H1 (cell line): ENCODE measurements around the gene SPTBN4. TPM values are rescaled to one million over a fixed set of nuclear protein-coding genes. Genes with fewer than 3 reads are reported as not detected.

Experiments used
- CTCF ChIA-PET: fragments of 300-600 bp; sonication (Branson Sonifier 250); formaldehyde crosslinking; loops from one replicate; lab custom pipeline; 2021; ENCODE audit not compliant: partially characterized antibody; lab: Charles Lee
- POLR2A ChIA-PET: fragments of 300-600 bp; sonication (Branson Sonifier 250); formaldehyde crosslinking; loops from one replicate; lab custom pipeline; 2021; ENCODE audit warnings: inconsistent platforms; ENCODE audit not compliant: partially characterized antibody; lab: Charles Lee
- DNase-seq, 2 experiments: peaks; one replicate each; pipeline versions ENCODE4 v3.0.0 to v3.0.0-alpha.2; 2010 to 2022; ENCODE audit warnings: low spot score in 2 of 2, low read depth in 1 of 2, mixed read lengths in 1 of 2
- FAIRE-seq: peaks from 2 replicates; lab custom pipeline; 2011; peaks lifted over from hg19 to GRCh38; lab: Jason Lieb, UNC
- H2AFZ ChIP-seq: 2 replicates; pipeline ENCODE4 v1.8.1; 2012; ENCODE audit warnings: low read length, inconsistent platforms
- H2AK5ac ChIP-seq: 2 replicates; pipeline ENCODE4 v1.6.1; 2013; ENCODE audit warnings: low read depth, low read length
- H2BK120ac ChIP-seq: replicated peaks from 2 replicates; pipeline ENCODE3; 2013; ENCODE audit warnings: low read depth, low read length, inconsistent platforms
- H2BK12ac ChIP-seq: 2 replicates; pipeline ENCODE4 v1.6.1; 2013; ENCODE audit warnings: low read depth, low read length
- H2BK15ac ChIP-seq: 2 replicates; pipeline ENCODE4 v1.6.1; 2013; ENCODE audit warnings: low read length
- H2BK20ac ChIP-seq: 2 replicates; pipeline ENCODE4 v1.6.1; 2013; ENCODE audit warnings: low read length
- H2BK5ac ChIP-seq: 2 replicates; pipeline ENCODE4 v1.6.1; 2013; ENCODE audit warnings: low read depth, low read length
- H3K14ac ChIP-seq: 2 replicates; pipeline ENCODE4 v1.6.1; 2013; ENCODE audit warnings: inconsistent platforms; ENCODE audit not compliant: insufficient read length
- H3K18ac ChIP-seq: 2 replicates; pipeline ENCODE4 v1.6.1; 2013; ENCODE audit warnings: low read length; ENCODE audit errors: extremely low read depth
- H3K23ac ChIP-seq: 2 replicates; pipeline ENCODE4 v1.6.1; 2013; ENCODE audit warnings: inconsistent platforms; ENCODE audit not compliant: insufficient read length
- H3K23me2 ChIP-seq: 2 replicates; pipeline ENCODE4 v1.6.1; 2013; ENCODE audit warnings: low read depth, low read length
- H3K27ac ChIP-seq: 2 replicates; pipeline ENCODE4 v1.6.1; 2011; ENCODE audit warnings: low read depth, low read length, inconsistent platforms
- H3K27me3 ChIP-seq, 4 experiments: replicated peaks in 1 of 4; 1 replicate in 1 of 4; 2 replicates in 3 of 4; pipeline versions ENCODE4 v1.6.1 to v1.8.1; 2011 to 2013; ENCODE audit warnings: low read length in 3 of 4, mild to moderate bottlenecking in 3 of 4, inconsistent platforms in 2 of 4, mixed read lengths in 2 of 4, moderate library complexity in 1 of 4; ENCODE audit not compliant: control insufficient read depth in 3 of 4, insufficient read depth in 3 of 4; ENCODE audit errors: extremely low read depth in 1 of 4
- H3K36me3 ChIP-seq, 4 experiments: 2 replicates each; pipeline versions ENCODE4 v1.6.1 to v1.8.1; 2011 to 2013; ENCODE audit warnings: mild to moderate bottlenecking in 4 of 4, low read length in 3 of 4, moderate library complexity in 2 of 4, control low read depth in 1 of 4, inconsistent platforms in 1 of 4; ENCODE audit not compliant: insufficient read depth in 4 of 4, control insufficient read depth in 2 of 4
- H3K4ac ChIP-seq: replicated peaks from 2 replicates; pipeline ENCODE3; 2013; ENCODE audit warnings: low read length, low read depth, mixed read lengths, inconsistent platforms; ENCODE audit not compliant: insufficient read length
- H3K4me1 ChIP-seq, 4 experiments: replicated peaks in 1 of 4; 1 replicate in 1 of 4; 2 replicates in 3 of 4; pipeline versions ENCODE4 v1.6.1 to v1.8.1; 2011 to 2013; ENCODE audit warnings: low read length in 3 of 4, inconsistent platforms in 2 of 4, mixed read lengths in 1 of 4; ENCODE audit not compliant: insufficient read depth in 4 of 4, control insufficient read depth in 3 of 4
- H3K4me2 ChIP-seq, 2 experiments: 2 replicates each; pipeline versions ENCODE4 v1.6.1 to v1.8.1; 2011 to 2013; ENCODE audit warnings: low read depth in 2 of 2, low read length in 2 of 2, control low read depth in 1 of 2, inconsistent platforms in 1 of 2, mild to moderate bottlenecking in 1 of 2; ENCODE audit not compliant: insufficient read depth in 1 of 2
- H3K4me3 ChIP-seq, 4 experiments: fragments of 200-600, 300-600 bp in 1 of 4; sonication (generic), shearing (Covaris generic), sonication (Bioruptor Twin) in 1 of 4; 2 replicates each; pipeline versions ENCODE4 v1.5.1 to v1.8.1; 2011 to 2016; ENCODE audit warnings: low read length in 4 of 4, low read depth in 3 of 4, control low read depth in 2 of 4, inconsistent platforms in 2 of 4, mild to moderate bottlenecking in 2 of 4, mixed read lengths in 1 of 4, moderate library complexity in 1 of 4; ENCODE audit not compliant: insufficient read depth in 2 of 4; ENCODE audit errors: extremely low read depth in 1 of 4
- H3K56ac ChIP-seq: replicated peaks from 2 replicates; pipeline ENCODE3; 2013; ENCODE audit warnings: low read depth, mild to moderate bottlenecking, mixed read lengths, low read length, inconsistent platforms; ENCODE audit not compliant: insufficient read length
- H3K79me1 ChIP-seq: 2 replicates; pipeline ENCODE4 v1.6.1; 2013; ENCODE audit warnings: low read depth, low read length, control low read depth
- H3K79me2 ChIP-seq, 2 experiments: 2 replicates each; pipeline versions ENCODE4 v1.6.1 to v1.8.1; 2012 to 2013; ENCODE audit warnings: low read length in 2 of 2, mild to moderate bottlenecking in 2 of 2, inconsistent platforms in 1 of 2; ENCODE audit not compliant: insufficient read depth in 2 of 2, control insufficient read depth in 1 of 2
- H3K9ac ChIP-seq, 4 experiments: replicated peaks in 1 of 4; 1 replicate in 1 of 4; 2 replicates in 3 of 4; pipeline versions ENCODE4 v1.6.1 to v1.8.1; 2011 to 2013; ENCODE audit warnings: low read depth in 3 of 4, low read length in 3 of 4, control low read depth in 2 of 4, mild to moderate bottlenecking in 2 of 4, moderate library complexity in 2 of 4, inconsistent platforms in 1 of 4; ENCODE audit errors: extremely low read depth in 1 of 4
- H3K9me3 ChIP-seq, 2 experiments: 2 replicates each; pipeline versions ENCODE4 v1.6.1 to v1.8.1; 2012 to 2013; ENCODE audit warnings: mild to moderate bottlenecking in 2 of 2, moderate library complexity in 2 of 2, control low read depth in 1 of 2, inconsistent platforms in 1 of 2, low read depth in 1 of 2, low read length in 1 of 2, mixed read lengths in 1 of 2; ENCODE audit not compliant: insufficient read depth in 2 of 2
- H4K20me1 ChIP-seq, 2 experiments: replicated peaks in 1 of 2; 2 replicates each; pipeline versions ENCODE3 to v1.8.1; 2011 to 2013; ENCODE audit warnings: inconsistent platforms in 2 of 2, low read length in 2 of 2, mild to moderate bottlenecking in 1 of 2; ENCODE audit not compliant: insufficient read depth in 2 of 2, control insufficient read depth in 1 of 2
- H4K5ac ChIP-seq: 2 replicates; pipeline ENCODE4 v1.6.1; 2013; ENCODE audit warnings: low read length, low read depth, mixed read lengths, inconsistent platforms; ENCODE audit not compliant: insufficient read length
- H4K8ac ChIP-seq: 2 replicates; pipeline ENCODE4 v1.8.0; 2013; ENCODE audit warnings: mild to moderate bottlenecking, moderate library complexity, low read length, inconsistent platforms; ENCODE audit not compliant: insufficient read depth; ENCODE audit errors: extremely low read depth
- H4K91ac ChIP-seq: replicated peaks from 2 replicates; pipeline ENCODE3; 2013; ENCODE audit warnings: low read length, mixed read lengths, inconsistent platforms; ENCODE audit not compliant: insufficient read length
- HDAC2 ChIP-seq, 2 experiments: fragments of 300-600 bp in 1 of 2; sonication (generic) in 1 of 2; IDR thresholded peaks; 2 replicates each; pipeline ENCODE4 v1.6.1; 2011 to 2012; ENCODE audit warnings: low read depth in 2 of 2, low read length in 2 of 2, mild to moderate bottlenecking in 2 of 2, moderate library complexity in 2 of 2, borderline replicate concordance in 1 of 2, inconsistent platforms in 1 of 2
- KDM5A ChIP-seq: fragments of 200-600 bp; IDR thresholded peaks from 2 replicates; pipeline ENCODE4 v1.7.1; 2012; ENCODE audit warnings: mild to moderate bottlenecking, low read length, inconsistent platforms, mixed read lengths
- SAP30 ChIP-seq: fragments of 300-600 bp; sonication (generic); IDR thresholded peaks from 2 replicates; pipeline ENCODE4 v1.7.1; 2012; ENCODE audit warnings: low read length, moderate library complexity, mild to moderate bottlenecking, inconsistent platforms; ENCODE audit not compliant: insufficient read depth, insufficient replicate concordance
- SIX5 ChIP-seq: IDR thresholded peaks from 2 replicates; pipeline ENCODE4 v1.6.1; 2011; ENCODE audit warnings: mild to moderate bottlenecking, low read depth, low read length
- SP1 ChIP-seq: IDR thresholded peaks from 2 replicates; pipeline ENCODE4 v1.6.1; 2011; ENCODE audit warnings: low read depth, low read length
- SP2 ChIP-seq: IDR thresholded peaks from 2 replicates; pipeline ENCODE4 v1.6.1; 2012; ENCODE audit warnings: mild to moderate bottlenecking, low read length, inconsistent platforms
- SP4 ChIP-seq: IDR thresholded peaks from 2 replicates; pipeline ENCODE4 v1.6.1; 2012; ENCODE audit warnings: low read length, inconsistent platforms
- whole genome bisulfite sequencing, 2 experiments: shearing (Covaris generic) in 1 of 2; methylation state at CpG; one replicate each; pipeline versions ENCODE4 v1.1.6 to v1.1.7; 2013 to 2015; ENCODE audit warnings: low lambda C conversion rate in 2 of 2, mixed read lengths in 2 of 2, inconsistent platforms in 1 of 2, low coverage in 1 of 2, missing lambda C conversion rate in 1 of 2; ENCODE audit not compliant: insufficient replicate concordance in 2 of 2, insufficient coverage in 1 of 2, insufficient read length in 1 of 2; ENCODE audit errors: extremely low coverage in 1 of 2, missing lambda C conversion rate in 1 of 2; 5-methylcytosine and 5-hydroxymethylcytosine counted together
- polyA plus RNA-seq, 7 experiments: library from polyadenylated mRNA; depleted of rRNA in 3 of 7; stranded (reverse) in 5 of 7; unstranded in 2 of 7; fragments of >200 nt in 5 of 7; fragments of 200-250 nt in 2 of 7; gene quantifications; 1 replicate in 5 of 7; 2 replicates in 1 of 7; 4 replicates in 1 of 7; pipeline versions ENCODE4 v1.2.1 to v1.2.3, GENCODE V29; 2011 to 2013; ENCODE audit warnings: missing spikeins in 2 of 7, mixed read lengths in 2 of 7
- total RNA-seq: library from RNA; stranded (reverse); fragmentation: NEBNext Ultra II Directional; extraction: Animal tissue kit (Norgen Biotek cat#: 25700); gene quantifications from 2 replicates; pipeline ENCODE4 v1.2.1, GENCODE V29; 2021
- TF ChIP-seq, protein P1 (sequence below): IDR thresholded peaks from 2 replicates; pipeline ENCODE4 v1.6.1; 2012; ENCODE audit warnings: low read length, inconsistent platforms

SPTBN4 gene
- total and polyA plus RNA-seq, 2 of the 8 experiments (the other 6 are each of a cell fraction or from before 2014, with no cell fraction given) = 1.9 to 3.0 TPM

DNA sequence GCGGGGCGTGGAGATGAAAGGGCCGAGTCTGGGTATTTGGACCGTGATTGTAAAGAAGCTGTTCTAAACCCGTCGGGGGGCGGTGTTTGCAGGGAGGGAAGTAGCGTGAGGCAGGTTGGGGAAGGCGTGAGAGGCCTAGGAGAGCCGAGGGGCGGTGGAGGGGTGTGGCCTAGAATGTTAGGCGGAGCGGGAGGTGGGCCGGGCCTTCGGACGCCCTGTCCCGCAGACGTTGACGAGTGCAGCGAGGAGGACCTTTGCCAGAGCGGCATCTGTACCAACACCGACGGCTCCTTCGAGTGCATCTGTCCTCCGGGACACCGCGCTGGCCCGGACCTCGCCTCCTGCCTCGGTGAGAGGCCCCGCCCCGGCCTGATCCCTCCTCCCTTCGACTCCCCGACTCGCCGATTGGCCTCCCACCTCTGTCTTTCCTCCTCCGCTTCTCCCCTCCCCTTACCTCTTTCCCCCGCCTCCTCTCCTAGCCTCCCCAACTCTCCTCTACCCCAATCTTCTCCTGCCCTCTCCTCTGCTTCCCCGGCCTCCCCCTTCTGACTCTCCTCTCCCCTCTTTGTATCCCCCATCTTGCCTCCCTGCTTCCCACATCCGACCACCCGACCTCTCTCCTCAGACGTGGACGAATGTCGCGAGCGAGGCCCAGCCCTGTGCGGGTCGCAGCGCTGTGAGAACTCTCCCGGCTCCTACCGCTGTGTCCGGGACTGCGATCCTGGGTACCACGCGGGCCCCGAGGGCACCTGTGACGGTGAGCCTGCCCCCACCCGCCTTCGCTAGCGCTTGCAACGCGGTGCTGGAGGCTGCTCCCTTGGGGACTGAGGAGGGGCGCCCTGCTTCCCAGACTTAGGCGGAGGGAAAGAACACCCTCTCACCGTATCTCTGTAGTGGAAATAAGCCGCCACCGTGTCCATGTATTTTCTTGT lies 147.2 kb downstream of the SPTBN4 start:
- peak overlapping the region; percentile 91 to 96 for H3K4me2 ChIP-seq
- no peaks in the 10 kb centered on the region for H3K79me1 ChIP-seq
- peaks cover 5 to 6% of the 10 kb centered on the region in 2 experiments for H4K20me1 ChIP-seq
- no peaks in the 10 kb centered on the region for H3K79me2 ChIP-seq
- H2AK5ac ChIP-seq = no peak overlapping the region
- no peaks in the 10 kb centered on the region for H3K9me3 ChIP-seq
- H3K4ac ChIP-seq = peak overlapping the region; percentile 64
- ChIA-PET POLR2A (interaction anchor here (0.6 to 4.0 kb wide), 13 partner anchors 9 to 651 kb away, joined by 3 to 30 read pairs (median 4); partner anchors contain the start of gene LTBP4), CTCF (interaction anchor here (0.6 to 2.7 kb wide), 9 partner anchors 9 to 1632 kb away, joined by 3 to 18 read pairs (median 5); partner anchors contain the start of gene LTBP4)
- H2BK15ac ChIP-seq = no peak overlapping the region; the same call in 1 of the 2 replicates
- H3K9ac ChIP-seq = peak overlapping the region in 3 of 4 experiments; percentile 25 to 78 (median 29); a peak in 4 of 7 replicates
- WGBS, 2 experiments = 4% methylated on average over 38 of the region's 67 CpGs; no CpG with 5 or more reads in 1 of the 2 experiments
- DNase-seq (peak in 1 of 2 experiments; percentile 88), FAIRE-seq (no peak)
- H3K4me1 ChIP-seq = peaks cover 3 to 13% (median 9%) of the 10 kb centered on the region in 4 experiments; a peak in 6 of 7 replicates
- no peak overlapping the region for H2AFZ ChIP-seq
- H3K23me2 ChIP-seq = peaks cover 21% of the 10 kb centered on the region
- no peak overlapping the region for H2BK20ac ChIP-seq
- H2BK5ac ChIP-seq = peak overlapping the region; percentile 75
- peak overlapping the region; percentile 43; the same call in 1 of the 2 replicates for H3K27ac ChIP-seq
- peak overlapping the region; percentile 71 to 94 (median 86) for H3K4me3 ChIP-seq
- H3K14ac ChIP-seq = no peak overlapping the region
- H3K23ac ChIP-seq = no peak overlapping the region
- H3K56ac ChIP-seq = peak overlapping the region; percentile 75
- peaks cover 0 to 3% (median 0%) of the 10 kb centered on the region in 4 experiments; a peak in 2 of 8 replicates for H3K36me3 ChIP-seq
- H3K27me3 ChIP-seq = peaks cover 2 to 31% (median 29%) of the 10 kb centered on the region in 4 experiments
- no peak overlapping the region for H2BK120ac ChIP-seq
- peak overlapping the region; percentile 80 for H4K91ac ChIP-seq
- peak overlapping the region; percentile 79; the same call in 1 of the 2 replicates for H4K8ac ChIP-seq
- H2BK12ac ChIP-seq = 0 out of 2 replicates have a peak overlapping the region, but pooled peaks have one; percentile 33
- no peak overlapping the region for H4K5ac ChIP-seq
- H3K18ac ChIP-seq = peak overlapping the region; percentile 78
- TF ChIP-seq SIX5 (no peak), SP1 (peak; percentile 74; the same call in 1 of the 2 replicates), SAP30 (no peak), KDM5A (no peak), SP2 (no peak), SP4 (no peak), HDAC2 (IDR thresholded peaks at IDR 0.05; ENCODE audit: borderline replicate concordance in 1 of 2, low read depth in 2 of 2, low read length in 2 of 2) (no peak)
- TF ChIP-seq, protein P1, sequence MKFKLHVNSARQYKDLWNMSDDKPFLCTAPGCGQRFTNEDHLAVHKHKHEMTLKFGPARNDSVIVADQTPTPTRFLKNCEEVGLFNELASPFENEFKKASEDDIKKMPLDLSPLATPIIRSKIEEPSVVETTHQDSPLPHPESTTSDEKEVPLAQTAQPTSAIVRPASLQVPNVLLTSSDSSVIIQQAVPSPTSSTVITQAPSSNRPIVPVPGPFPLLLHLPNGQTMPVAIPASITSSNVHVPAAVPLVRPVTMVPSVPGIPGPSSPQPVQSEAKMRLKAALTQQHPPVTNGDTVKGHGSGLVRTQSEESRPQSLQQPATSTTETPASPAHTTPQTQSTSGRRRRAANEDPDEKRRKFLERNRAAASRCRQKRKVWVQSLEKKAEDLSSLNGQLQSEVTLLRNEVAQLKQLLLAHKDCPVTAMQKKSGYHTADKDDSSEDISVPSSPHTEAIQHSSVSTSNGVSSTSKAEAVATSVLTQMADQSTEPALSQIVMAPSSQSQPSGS = no peak
